Breast epithelium (tissue), 3 donors: ENCODE data around the gene CYB5A.

Source experiments
- CTCF ChIP-seq, 3 donors: fragments of 450-650 bp; IDR thresholded peaks; one replicate each; pipeline ENCODE4 v1.5.1; 2016 to 2017; ENCODE audit warnings: antibody characterized with exemption in 3 of 3, mild to moderate bottlenecking in 3 of 3, moderate library complexity in 3 of 3
- POLR2A ChIP-seq: fragments of 450-650 bp; IDR thresholded peaks from one replicate; pipeline ENCODE4 v1.6.1; 2016; ENCODE audit warnings: antibody characterized with exemption, mild to moderate bottlenecking, moderate library complexity
- POLR2AphosphoS5 ChIP-seq, 3 donors: sonication (generic); formaldehyde crosslinking; IDR thresholded peaks; one replicate each; pipeline ENCODE4 v1.6.1; 2017; ENCODE audit warnings: antibody characterized with exemption in 3 of 3

GRCh38 chr18:74257083-74257482 is 34.7 kb downstream of the CYB5A start:
- TF ChIP-seq POLR2A: no peak
- no peak for TF ChIP-seq CTCF (IDR thresholded peaks at IDR 0.05)
- TF ChIP-seq POLR2AphosphoS5 (IDR thresholded peaks at IDR 0.05): no peak
